Cerebellar nuclear complex (tissue), 1 donor: ENCODE measurements around the gene SH3PXD2B.
A peak's percentile ranks its signal among the peaks of the same experiment; 100 is the strongest.

Source experiments
- DNase-seq, 2 experiments: peaks; one replicate each; lab custom pipeline; 2025; lab: John Stamatoyannopoulos, UW

SH3PXD2B gene

DNA sequence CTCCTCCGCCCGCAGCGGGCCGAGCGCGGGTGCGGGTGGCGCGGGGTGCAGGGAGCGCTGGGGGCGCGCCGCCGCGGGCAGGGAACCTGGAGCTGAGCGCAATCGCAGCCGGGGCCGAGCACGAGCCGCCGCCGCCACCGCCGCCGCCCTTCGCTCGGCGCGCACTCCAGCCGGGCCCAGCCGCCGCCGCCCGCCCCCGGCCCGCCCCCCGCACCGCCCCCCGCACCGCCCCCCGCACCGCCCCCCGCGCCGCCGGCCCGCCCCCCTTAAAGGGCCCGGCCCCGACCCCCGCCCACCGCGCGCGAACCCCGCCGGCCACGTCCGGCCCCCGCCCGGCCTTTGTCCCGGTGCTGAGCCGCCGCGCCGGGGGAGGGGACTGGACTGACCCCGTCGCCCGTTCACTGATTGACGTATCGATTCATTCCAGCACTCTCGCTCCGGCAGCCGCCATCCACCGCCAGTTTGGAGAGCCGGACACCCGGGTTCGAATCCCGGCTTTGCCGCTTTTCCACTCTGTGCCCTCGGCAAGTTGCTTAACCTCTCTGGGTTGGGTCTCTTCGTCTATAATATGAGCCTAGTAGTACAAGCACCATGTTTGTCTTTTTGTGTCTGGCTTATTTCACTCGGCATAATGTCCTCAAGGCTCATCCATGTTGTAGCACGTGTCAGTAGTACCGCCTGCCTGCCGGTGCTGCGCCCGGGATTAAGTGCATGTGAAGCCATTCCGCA lies at the start of gene SH3PXD2B:
SH3PXD2B (minus strand) TSS at position 168 of the 729 bp plus-strand sequence. CDS start 173 bp downstream, outside the sequence.
- DNase-seq, result no peak

DNA sequence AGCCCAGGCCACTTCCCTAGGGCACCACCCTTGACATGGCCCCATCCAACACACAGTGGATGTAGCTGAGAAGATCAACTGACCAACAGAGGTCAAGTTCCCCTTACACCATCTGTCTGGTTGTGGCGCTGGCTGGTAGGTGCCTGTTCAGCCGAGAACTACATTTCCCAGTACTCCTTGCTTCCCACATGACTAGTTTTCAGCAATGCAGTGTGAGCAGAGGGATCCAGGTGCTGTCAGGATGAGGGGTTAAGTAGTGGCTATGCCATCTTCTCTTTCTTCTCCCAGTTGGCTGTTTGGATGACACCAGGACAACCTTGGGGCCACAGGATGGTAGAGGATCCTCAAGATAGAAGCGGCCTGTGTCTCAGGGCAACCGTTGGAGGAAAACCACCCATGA lies 48.6 kb upstream of the SH3PXD2B start:
- DNase-seq, result no peak

DNA sequence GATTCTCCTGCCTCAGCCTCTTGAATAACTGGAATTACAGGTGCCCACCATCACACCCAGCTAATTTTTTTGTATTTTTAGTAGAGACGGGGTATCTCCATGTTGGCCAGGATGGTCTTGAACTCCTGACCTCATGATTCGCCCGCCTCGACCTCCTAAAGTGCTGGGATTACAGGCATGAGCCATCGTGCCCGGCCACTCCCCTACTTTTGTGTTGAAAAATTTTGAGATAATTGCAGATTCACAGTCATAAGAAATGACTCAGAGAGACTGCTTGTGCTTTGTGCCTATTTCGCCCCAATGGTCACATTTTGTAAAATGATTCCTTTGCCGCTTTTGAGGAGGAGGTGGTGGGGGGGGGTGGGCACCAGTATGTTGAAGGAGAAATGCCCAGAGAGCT lies 48.1 kb upstream of the SH3PXD2B start:
- DNase-seq, result no peak

DNA sequence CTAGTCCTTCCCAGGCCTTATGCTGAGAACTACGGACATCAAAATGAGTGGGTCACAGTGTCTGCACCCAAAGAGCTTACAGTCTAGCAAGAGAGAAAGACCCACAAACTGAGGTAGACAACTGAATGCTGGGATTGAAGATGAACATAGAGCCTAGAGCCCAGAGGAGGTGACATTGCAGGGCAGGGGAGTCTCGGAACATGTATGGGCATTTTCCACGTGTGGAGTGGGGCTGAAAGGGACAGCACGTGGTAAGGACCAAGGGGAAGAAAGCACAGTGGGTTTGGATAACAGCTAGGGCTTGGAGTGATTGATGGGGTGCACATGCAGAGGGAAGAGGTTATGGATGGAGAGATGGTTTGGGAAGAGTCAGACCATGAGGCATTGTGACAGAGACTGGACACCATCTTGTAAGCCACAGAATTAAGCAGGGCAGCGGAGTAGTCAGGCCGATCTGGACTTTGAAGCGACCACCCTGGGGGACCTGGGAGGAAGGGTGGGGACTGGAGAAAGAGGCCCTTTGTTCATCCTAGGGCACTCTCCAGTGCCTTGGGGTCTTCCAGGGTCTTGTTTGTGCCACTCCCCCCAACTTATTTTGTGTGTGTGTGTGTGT lies 47.5 kb upstream of the SH3PXD2B start:
- DNase-seq, result no peak

DNA sequence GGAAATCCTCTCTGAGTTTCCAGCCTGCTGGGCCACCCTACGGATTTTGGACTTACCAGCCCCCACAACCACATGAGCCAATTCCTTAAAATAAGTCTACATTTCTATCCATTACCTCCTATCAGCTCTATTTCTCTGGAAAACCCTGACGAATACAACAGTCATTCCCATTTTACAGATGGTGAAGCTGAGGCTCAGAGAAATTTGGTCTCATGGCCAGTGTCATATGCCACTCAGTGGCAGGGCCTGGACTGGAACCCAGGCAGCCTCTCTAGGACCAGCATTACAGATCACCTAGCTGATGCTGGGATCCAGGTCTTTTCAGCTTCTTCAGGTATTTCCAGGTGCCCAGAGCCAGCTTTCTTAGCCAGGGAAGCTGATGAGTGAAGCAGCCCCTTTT lies 45.0 kb upstream of the SH3PXD2B start:
- DNase-seq, result no peak

DNA sequence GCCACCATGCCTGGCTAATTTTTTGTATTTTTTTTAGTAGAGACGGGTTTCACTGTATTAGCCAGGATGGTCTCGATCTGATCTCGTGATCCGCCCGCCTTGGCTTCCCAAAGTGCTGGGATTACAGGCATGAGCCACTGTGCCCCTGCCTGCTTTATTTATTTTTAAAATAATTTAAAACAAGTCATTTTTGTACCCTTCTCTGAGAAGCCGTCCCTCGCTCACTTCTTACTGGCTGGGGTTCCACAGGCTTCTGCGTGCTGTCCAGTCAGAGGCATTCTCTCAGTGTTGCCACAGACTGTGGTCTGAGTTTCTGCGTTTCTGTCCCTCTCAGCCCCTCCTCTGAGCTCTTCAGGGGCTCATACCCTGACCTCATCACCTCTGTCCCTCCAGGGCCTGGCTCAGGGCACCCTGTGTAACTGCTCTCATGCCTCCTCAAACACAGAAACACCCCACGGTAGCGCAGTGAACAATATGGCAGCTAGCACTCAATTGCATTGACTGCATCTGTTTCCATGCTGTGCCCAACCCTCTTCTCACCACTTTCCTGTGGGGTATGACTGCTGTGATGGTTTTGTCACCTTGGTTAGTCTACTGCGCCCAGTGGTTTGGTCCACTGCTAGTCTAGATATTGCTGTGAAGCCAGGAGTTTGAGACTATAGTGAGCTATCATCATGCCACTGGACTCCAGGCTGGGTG lies 44.3 kb upstream of the SH3PXD2B start:
- no peak for DNase-seq

DNA sequence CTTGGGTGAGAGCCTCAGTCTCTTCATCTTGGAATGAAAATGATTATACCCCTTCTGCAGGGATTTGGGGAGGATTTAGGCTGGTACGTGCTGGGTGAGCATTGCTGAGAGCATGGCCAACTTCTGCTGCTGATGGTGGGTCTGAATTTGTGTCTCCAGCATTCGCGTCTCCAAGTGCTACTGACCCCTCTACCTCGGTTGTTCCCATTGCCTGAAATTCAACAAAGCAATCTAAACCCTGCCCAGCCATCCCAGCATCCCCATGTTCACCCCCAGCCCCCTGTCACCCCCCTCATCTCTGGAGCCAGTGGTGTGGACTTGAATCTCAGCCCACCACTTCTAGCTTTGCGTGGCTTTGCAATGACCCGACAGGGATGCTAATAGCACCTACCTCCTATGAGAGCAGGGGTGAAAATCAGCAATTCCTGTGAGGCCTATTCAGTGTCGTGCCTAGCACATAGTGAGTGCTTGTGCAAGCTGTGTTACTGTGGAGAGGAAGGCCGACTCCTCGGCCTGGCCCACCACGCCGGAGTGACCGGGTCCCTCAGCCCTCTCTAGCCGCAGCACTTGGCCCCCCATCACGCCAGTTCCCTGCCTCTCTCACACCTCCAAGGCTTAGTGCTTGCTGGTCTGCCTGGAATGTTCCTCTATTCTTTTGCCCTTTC lies 43.4 kb upstream of the SH3PXD2B start:
- no peak for DNase-seq

DNA sequence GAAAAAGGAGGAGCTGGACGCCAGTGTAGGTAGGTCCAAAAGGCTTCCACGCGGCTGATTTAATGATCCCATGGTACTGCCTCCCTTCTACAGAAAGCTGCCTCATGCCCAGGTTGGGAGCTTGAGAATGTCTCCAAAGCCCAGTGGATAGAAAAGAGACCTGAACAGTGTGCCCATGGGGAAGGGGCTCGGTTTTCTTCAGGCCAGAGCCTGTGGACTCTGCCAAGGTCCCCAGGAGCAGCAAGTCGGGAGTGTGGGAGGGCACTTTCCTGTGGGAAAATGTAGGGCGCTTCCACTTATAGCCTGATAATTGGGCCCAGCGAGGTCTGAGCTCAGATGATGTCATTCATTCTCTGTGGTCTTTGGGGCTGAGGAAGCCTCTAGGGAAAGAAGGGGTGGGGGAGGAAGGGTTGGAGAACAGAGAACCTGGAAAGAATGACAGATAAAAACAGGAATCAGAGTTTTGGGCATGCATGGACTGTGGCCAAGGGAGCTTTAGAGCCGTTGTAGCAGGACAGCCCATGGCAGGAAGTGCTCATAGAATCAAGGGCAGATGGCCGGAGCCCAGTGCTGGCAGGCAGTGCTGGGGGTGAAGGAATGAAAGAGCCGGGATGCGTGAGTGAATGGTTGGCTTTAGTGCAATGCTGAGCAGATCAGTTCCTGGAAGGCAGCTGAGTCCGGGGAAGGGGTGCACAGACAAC lies 42.5 kb upstream of the SH3PXD2B start:
- DNase-seq, result peak; percentile 11 to 50

DNA sequence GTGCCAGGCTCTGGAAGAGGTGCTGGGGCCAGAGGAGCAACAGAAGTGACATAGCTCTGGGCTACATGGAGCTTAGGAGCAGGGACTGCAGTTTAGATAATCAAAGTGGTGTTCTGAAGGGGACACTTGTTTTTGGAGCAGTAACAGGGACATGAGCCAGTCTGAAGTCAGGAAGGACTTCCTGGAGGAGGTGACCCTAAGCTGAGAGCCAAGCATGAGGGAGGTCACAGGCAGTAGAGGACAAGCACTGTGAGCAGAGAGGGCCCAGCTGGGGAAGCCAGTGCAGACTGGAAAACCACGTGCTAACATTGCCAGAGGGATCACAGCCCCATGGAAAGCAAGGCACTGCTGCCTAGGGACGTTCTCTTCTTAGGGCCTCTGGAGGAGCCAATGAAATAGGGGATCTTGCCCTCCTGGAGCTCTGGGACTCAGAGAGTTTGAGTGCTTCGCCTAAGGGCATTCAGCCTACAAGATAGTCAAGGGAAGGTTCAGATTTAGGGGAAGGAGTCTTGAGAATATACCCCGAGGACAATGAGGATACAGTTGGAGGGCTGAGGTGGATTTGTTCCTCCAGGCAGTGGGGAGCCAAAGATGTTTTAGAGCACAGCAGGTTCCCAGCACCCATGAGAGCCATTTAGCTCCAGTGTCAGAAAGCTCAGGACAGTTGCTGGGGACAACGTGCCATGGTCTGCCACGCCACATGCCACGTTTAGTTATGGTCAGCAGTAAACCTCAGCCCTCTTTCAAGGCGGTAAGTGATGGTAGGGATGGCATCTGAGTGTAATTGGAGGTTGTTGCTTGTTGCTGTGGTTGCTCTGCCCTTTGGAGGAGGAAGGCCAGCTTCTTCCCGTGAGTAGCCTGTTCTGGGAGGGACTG lies 40.5 kb upstream of the SH3PXD2B start:
- DNase-seq, result no peak

DNA sequence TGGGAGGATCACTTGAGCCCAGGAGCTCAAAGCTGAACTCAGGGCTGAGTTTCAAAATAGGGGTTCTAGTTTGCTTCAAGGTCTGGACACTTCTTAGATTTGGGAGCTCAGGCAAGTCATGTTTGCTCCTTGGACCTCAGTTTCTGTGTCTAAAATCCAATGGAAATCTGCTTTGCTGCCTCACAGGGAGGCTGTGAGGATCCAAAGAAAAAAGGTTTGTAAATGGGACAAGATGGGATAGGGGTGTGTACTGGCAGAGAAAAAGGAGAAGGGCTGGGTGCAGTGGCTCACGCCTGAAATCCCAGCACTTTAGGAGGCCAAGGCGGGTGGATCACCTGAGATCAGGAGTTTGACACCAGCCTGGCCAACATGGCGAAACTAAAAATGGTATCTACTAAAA lies 39.6 kb upstream of the SH3PXD2B start:
- no peak for DNase-seq

DNA sequence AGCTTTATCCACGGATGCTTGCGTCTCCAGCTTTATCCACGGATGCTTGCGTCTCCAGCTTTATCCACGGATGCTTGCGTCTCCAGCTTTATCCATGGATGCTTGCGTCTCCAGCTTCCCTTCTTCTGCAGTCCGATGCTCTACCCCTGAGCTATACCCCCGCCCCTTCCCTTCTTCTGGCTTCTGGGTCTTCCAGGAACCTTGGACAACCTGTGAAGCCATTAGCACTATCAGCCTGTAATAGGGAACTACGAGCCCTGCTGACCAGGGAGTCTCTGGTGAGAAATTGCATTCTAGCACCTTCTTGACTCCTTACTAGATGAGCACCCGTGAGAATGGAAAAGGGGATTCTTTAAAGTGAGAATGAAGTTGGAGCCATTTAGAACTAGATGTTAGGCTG lies 39.1 kb upstream of the SH3PXD2B start:
- no peak for DNase-seq

DNA sequence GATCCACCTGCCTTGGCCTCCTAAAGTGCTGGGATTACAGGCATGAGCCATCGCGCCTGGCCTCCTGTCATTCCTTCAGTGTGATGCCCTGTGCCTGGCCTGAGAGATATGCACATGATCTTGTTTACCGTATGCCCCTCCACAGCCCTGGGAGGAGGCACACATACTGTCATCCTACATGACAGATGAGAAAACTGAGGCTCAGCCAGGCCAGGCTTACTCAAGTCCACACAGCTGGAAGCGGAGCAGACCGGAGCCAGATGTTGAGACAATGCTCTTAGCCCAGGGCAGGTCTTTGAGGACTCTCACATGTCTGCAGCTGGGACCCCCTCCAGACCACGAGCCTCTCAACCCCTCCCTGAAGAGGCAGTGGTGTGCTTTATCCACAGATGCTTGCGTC lies 38.7 kb upstream of the SH3PXD2B start:
- no peak for DNase-seq

DNA sequence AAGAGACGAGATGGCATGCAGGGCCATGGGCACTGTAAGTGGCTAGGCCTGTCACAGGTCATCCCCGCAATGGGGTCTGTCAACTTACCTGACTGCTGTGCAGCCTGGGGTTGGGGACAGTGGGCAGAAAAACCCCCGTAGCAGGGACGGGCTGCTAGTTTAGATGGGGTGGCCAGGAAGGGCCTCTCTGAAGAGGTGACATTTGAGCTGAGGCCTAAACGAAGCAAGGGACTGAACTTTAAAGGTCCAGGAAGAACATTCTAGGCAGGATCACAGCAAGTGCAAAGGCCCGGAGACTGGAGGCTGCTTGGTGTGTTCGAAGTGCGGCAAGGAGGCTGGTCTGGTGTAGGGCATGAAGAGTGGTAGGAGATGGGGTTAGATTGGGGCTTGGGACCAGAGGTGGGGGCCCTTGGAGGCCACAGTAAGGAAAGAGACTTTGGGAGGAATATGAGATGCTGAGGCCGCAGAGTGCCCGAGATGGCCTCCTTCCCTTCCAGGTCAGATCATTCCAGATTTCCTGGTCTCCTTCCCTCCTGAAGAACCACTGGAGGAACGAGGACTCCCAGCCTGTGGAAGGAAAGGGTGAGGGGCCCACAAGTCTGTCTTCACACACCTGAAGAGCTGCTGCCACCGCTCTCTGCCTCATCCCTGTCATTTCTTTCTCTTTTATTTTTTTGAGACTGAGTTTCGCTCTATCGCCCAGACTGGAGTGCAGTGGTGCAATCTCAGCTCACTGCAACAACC lies 37.9 kb upstream of the SH3PXD2B start:
- no peak for DNase-seq

DNA sequence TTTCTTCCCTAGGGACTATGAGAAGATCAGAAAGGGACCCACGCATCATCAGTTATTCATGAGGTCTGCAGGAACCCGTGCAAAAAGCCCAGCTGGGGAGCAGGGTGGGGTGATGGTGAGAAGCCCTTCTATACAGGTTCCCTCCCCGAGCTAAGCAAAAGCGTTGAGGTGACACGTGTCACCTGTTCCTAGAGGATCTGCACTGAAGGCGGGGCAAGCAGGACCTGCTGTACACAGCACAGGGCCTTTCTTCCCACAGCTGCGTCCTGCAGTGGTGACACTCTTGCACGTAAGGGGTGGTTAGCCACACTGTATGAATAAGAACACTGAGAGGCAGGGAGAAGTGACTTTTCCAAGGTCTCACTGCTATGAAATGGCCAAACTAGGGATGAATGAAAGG lies 37.2 kb upstream of the SH3PXD2B start:
- DNase-seq, result no peak

DNA sequence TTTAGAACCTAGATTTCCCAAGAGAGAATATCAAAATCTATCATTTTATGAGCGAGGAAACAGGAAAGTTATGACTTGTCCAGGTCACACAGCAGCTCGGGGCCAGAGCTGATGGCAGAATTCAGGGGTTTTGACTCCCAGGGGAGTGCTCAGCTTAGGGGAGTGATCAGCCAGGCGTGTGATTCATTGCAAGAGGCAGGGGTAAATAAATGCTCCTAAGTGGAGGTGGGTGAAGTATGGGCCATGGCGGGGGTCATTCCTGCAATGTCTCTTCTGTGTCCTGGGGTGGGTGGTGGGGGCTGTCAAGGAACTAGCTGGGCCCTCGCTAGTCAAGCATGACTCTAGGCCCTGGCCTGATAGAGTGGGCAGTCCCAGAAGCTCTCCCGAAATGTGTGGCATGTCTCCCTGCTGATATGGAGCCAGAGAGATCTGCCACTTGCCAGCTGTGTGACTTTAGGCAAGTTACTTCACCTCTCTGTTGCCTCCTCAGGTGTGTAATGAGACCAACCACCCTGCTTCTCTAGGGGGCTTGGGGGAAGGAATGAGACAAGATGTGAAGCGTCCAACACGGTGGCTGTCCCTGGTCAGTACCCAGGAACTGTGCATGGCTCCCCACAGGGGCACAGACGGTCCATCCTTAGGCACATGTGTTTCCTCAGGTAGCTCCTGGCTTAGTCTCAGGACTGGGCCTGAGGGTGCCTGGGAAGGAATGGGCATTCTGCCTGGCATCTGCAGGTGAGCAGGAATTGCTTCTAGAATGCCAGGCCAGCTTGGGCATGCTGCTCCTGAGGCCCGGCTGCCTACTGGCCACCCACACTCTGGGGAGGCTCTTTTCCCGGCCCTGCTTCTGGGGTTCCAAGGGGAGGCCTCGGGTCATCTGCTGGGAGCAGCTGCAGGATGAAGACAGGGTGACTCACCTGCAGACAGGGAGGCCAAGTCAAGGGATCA lies 36.5 kb upstream of the SH3PXD2B start:
- DNase-seq, result peak in 1 of 2 experiments; percentile 25

DNA sequence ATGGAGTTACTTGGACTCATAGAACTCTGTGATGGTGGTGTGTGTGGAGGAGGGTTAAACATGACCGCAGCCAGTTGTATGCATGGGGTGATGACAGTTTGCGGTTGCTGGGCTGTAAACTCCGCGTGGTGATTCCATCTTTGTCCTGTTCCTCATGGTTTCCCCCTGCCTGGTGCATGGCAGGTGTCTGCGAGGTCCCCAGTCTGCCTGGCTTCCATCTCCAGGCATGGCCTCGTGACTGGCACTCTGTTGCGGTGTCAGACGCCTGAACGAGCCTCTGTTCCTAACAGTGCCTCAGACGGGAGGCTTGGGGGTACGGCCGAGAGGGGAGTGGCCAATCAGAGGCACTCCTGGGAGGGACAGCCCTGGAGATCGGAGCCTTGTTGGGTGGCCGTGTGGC lies 33.9 kb upstream of the SH3PXD2B start:
- DNase-seq, result no peak

DNA sequence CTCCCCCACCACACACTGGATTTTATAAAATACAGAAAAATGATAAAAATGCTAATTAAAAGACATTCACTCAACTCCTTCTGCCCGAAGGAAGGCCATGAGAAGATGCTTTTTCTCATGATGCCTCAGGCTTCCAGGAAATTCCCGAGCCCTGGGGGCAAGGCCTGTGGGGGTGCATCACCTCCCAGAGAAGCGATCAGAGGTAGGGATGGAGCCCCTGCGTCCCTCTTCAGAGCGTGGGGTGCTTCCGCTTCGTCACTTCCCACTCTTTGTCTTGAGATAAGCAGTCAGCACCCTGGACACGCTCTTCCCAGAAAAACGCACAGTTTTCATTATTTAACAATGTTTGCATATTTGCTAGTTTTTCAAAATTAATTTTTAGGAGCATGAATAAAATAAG lies 33.3 kb upstream of the SH3PXD2B start:
- DNase-seq, result no peak

DNA sequence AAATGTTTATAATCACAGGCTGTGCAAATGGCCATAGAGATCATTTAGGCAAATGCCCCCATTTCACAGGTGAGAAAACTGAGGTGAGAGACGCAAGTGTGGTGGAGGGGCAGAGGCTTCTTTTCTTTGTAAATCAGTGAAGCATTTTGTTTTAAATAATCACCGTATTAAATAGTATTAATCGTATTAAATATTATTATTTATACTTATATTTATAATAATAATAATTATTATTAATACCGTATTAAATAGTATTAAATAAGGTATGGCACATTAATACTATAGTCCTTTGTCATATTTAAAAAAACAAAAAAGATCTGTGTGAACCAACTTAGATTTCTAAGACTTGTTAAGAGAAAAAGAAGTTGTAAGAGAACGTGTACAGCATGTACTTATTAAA lies 32.6 kb upstream of the SH3PXD2B start:
- DNase-seq, result no peak

DNA sequence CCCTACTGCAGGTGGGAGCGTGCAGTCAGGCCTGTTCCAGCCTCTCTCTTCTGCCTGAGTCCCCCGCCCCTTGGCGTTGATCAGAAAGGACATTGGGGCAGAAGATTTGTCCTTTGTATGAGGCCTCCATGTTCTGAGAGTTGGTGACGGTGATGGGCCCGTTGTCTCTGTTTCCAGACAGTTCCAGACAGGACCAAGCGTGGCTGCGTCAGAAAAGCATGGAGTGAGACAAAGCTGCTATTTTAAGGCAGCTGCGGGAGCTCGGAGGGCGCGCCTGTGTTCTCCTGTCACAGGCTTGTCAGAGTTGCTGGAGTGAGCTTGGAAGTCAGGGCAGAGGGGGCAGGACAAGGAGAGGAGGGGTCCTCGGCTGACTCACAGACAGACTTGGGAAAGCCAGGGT lies 32.1 kb upstream of the SH3PXD2B start:
- DNase-seq, result no peak
